Sigmoid colon (tissue), 7 donors: ENCODE data around the gene BPTF. TPM values are rescaled to one million over a fixed set of nuclear protein-coding genes. Genes with fewer than 3 reads are reported as not detected.

Experiments
- DNase-seq: peaks from one replicate; pipeline ENCODE4 v3.0.0-alpha.2; 2019
- H3K27ac ChIP-seq, 4 donors: fragments of 200-600 bp; sonication (generic); one replicate each; pipeline ENCODE4 v1.5.1; 2016 to 2019; ENCODE audit warnings: mild to moderate bottlenecking in 1 of 4
- H3K27me3 ChIP-seq, 3 donors: fragments of 200-600 bp; sonication (generic); one replicate each; pipeline ENCODE4 v1.5.1; 2019; ENCODE audit warnings: mild to moderate bottlenecking in 1 of 3
- H3K36me3 ChIP-seq, 4 donors: fragments of 200-600 bp; sonication (generic); one replicate each; pipeline ENCODE4 v1.5.1; 2016 to 2019
- H3K4me1 ChIP-seq, 4 donors: fragments of 200-600 bp; sonication (generic); one replicate each; pipeline ENCODE4 v1.5.1; 2017 to 2019
- H3K4me3 ChIP-seq, 4 donors: fragments of 200-600 bp; sonication (generic); one replicate each; pipeline ENCODE4 v1.5.1; 2017 to 2019; ENCODE audit warnings: mild to moderate bottlenecking in 2 of 4, moderate library complexity in 1 of 4
- H3K9me3 ChIP-seq, 4 donors: fragments of 200-600 bp in 3 of 4; sonication (generic) in 3 of 4; one replicate each; pipeline versions ENCODE4 v1.5.1 to v1.6.1; 2013 to 2019
- EP300 ChIP-seq, 4 donors: sonication (generic); formaldehyde crosslinking; IDR thresholded peaks; one replicate each; pipeline ENCODE4 v1.6.1; 2017; ENCODE audit warnings: antibody characterized with exemption in 4 of 4
- POLR2A ChIP-seq, 2 donors: fragments of 450-650 bp; IDR thresholded peaks; one replicate each; pipeline ENCODE4 v1.6.1; 2016; ENCODE audit warnings: antibody characterized with exemption in 2 of 2, mild to moderate bottlenecking in 2 of 2, moderate library complexity in 2 of 2
- POLR2AphosphoS5 ChIP-seq, 4 donors: sonication (generic); formaldehyde crosslinking; IDR thresholded peaks; one replicate each; pipeline ENCODE4 v1.6.1; 2017; ENCODE audit warnings: antibody characterized with exemption in 4 of 4
- WGBS, 2 donors: extraction: QIAGEN DNeasy Blood & Tissue Kit; methylation state at CpG; one replicate each; pipeline ENCODE4 v1.1.7; 2013; 5-methylcytosine and 5-hydroxymethylcytosine counted together
- intact Hi-C: fragments of 100-400 bp; cut with DNase I; formaldehyde crosslinking; loops from one replicate; pipeline ENCODE4 v1.15.1; 2023
- polyA plus RNA-seq, 3 donors: library from polyadenylated mRNA; stranded (reverse); fragments of 200-250 nt; gene quantifications; one replicate each; pipeline ENCODE4 v1.2.3, GENCODE V29; 2013
- total RNA-seq, 4 donors: library from RNA; depleted of rRNA; stranded (reverse); fragments of >200 nt; gene quantifications; one replicate each; pipeline ENCODE4 v1.1.0, GENCODE V29; 2016
- TF ChIP-seq, protein P1 (sequence below), 4 experiments: fragments of 450-650 bp in 3 of 4; fragments of 200-600 bp in 1 of 4; IDR thresholded peaks; one replicate each; pipeline ENCODE4 v1.5.1; 2016 to 2019; ENCODE audit warnings: antibody characterized with exemption in 4 of 4, mild to moderate bottlenecking in 3 of 4, moderate library complexity in 2 of 4
- donor health status: healthy with polysubstance abuse.
- donor health status: Bipolar disorder and iron deficiency.
- donor health status: healthy.

The BPTF gene
- total and polyA plus RNA-seq, 7 donors = 8.4 to 91.1 (median 64.6) TPM

DNA sequence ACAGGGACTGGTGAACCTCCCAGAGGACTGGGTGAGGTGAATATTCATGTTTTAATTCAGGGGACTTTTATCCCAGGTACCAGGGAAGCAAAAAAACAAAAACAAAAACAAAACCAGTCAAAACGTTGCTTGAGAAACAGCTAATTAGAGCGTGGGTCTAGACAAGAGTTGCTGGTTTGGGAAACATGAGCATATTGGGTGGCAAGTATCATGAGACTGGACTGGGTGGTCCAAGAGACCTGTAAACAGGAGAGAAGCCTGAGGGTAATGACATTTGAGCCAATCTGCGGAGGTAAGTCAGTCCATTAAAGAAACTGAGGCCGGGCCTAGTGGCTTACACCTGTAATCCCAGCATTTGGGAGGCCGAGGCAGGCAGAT is 11.5 kb upstream of the BPTF start:
- intact Hi-C loops = no loop called here

DNA sequence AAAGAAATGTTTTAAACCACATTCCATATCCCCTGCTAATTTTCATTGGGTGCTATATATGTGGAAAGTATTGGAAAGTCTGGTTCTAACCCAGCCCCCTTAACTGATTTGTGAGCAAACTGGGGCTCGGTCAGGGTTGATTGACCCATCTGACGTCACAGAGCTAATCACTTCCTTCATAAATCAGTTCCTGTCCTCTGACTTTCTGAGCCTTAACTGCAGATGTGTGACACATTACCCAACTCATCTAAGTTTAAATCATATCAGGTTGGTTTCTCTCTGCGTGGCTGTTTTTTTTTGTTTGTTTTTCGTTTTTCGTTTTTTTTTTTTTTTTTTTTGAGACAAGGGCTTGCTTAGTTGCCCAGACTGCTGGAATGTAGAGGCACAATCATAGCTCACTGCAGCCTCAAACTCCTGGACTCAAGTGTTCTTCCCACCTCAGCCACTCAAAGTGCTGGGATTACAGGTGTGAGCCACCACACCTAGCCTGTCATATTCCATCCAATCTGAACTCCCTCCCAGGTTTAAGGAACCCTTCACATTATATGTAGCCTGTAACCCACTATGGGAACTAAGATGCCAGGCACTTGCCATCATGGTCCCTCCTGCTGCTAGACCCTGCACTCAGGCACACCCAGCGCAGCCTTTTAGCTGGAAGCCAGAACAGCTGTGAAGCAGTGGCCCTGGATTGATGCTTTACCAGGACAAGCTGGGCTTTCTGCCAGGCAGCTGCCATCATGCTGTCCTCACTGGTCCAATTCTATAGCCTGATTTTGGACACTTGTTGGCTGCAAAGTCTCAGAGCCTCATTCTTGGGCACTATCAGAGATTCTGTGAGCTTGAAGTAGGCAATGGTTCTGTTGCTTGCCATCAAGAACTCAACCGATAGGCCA is 6.9 kb upstream of the BPTF start:
- Histone ChIP-seq H3K4me1 (no peaks in the 10 kb centered on the region), H3K27me3 (no peaks in the 10 kb centered on the region), H3K9me3 (no peaks in the 10 kb centered on the region), H3K27ac (no peak overlapping the region), H3K4me3 (no peak overlapping the region), H3K36me3 (no peaks in the 10 kb centered on the region)
- 45 to 63% methylated on average over 7 of the region's 7 CpGs for WGBS, 2 donors
- TF ChIP-seq POLR2A (IDR thresholded peaks at IDR 0.05) (no peak), POLR2AphosphoS5 (IDR thresholded peaks at IDR 0.05) (no peak), EP300 (IDR thresholded peaks at IDR 0.05) (no peak)
- TF ChIP-seq, protein P1, sequence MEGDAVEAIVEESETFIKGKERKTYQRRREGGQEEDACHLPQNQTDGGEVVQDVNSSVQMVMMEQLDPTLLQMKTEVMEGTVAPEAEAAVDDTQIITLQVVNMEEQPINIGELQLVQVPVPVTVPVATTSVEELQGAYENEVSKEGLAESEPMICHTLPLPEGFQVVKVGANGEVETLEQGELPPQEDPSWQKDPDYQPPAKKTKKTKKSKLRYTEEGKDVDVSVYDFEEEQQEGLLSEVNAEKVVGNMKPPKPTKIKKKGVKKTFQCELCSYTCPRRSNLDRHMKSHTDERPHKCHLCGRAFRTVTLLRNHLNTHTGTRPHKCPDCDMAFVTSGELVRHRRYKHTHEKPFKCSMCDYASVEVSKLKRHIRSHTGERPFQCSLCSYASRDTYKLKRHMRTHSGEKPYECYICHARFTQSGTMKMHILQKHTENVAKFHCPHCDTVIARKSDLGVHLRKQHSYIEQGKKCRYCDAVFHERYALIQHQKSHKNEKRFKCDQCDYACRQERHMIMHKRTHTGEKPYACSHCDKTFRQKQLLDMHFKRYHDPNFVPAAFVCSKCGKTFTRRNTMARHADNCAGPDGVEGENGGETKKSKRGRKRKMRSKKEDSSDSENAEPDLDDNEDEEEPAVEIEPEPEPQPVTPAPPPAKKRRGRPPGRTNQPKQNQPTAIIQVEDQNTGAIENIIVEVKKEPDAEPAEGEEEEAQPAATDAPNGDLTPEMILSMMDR (IDR thresholded peaks at IDR 0.05) = no peak
- no peak for DNase-seq
- intact Hi-C loops = no loop called here

More for the DNA sequence above, 11.5 kb upstream of the BPTF start:
- WGBS, 2 donors = 81 to 91% methylated on average over 5 of the region's 5 CpGs
- Histone ChIP-seq H3K4me1 (no peaks in the 10 kb centered on the region), H3K9me3 (no peaks in the 10 kb centered on the region), H3K27me3 (no peaks in the 10 kb centered on the region), H3K36me3 (no peaks in the 10 kb centered on the region), H3K27ac (no peak overlapping the region), H3K4me3 (no peak overlapping the region)
- no peak for DNase-seq
- TF ChIP-seq POLR2AphosphoS5 (IDR thresholded peaks at IDR 0.05) (no peak), POLR2A (IDR thresholded peaks at IDR 0.05) (no peak), EP300 (IDR thresholded peaks at IDR 0.05) (no peak)
- TF ChIP-seq, protein P1 (IDR thresholded peaks at IDR 0.05) = no peak

- Histone ChIP-seq H3K4me3 (no peak overlapping the region), H3K9me3 (no peaks in the 10 kb centered on the region), H3K4me1 (peaks cover 0 to 4% (median 2%) of the 10 kb centered on the region in 4 donors), H3K27ac (no peak overlapping the region), H3K36me3 (no peaks in the 10 kb centered on the region), H3K27me3 (no peaks in the 10 kb centered on the region)
- intact Hi-C loops = no loop called here
- WGBS, 2 donors = 97% methylated on average over 5 of the region's 5 CpGs
- TF ChIP-seq, protein P1 (IDR thresholded peaks at IDR 0.05) = no peak
- TF ChIP-seq EP300 (IDR thresholded peaks at IDR 0.05) (no peak), POLR2A (IDR thresholded peaks at IDR 0.05) (no peak), POLR2AphosphoS5 (IDR thresholded peaks at IDR 0.05) (no peak)
- no peak for DNase-seq
Measured at GRCh38 chr17:67819722-67820121, 5.6 kb upstream of the BPTF start.

GRCh38 chr17:67821871-67822367 is 3.4 kb upstream of the BPTF start:
- TF ChIP-seq, protein P1 (IDR thresholded peaks at IDR 0.05) = no peak
- TF ChIP-seq POLR2AphosphoS5 (IDR thresholded peaks at IDR 0.05) (no peak), EP300 (IDR thresholded peaks at IDR 0.05) (no peak), POLR2A (IDR thresholded peaks at IDR 0.05) (no peak)
- Histone ChIP-seq H3K4me3 (no peak overlapping the region), H3K27ac (no peak overlapping the region), H3K4me1 (peaks cover 0 to 11% (median 5%) of the 10 kb centered on the region in 4 donors), H3K27me3 (no peaks in the 10 kb centered on the region), H3K9me3 (no peaks in the 10 kb centered on the region), H3K36me3 (no peaks in the 10 kb centered on the region)
- 92 to 93% methylated on average over 12 of the region's 12 CpGs for WGBS, 2 donors
- DNase-seq = no peak
- intact Hi-C loops = no loop called here
